ENCODE data around the gene SAMD11. TPM values are rescaled to one million over a fixed set of nuclear protein-coding genes. Genes with fewer than 3 reads are reported as not detected.
A peak's percentile ranks its signal among the peaks of the same experiment; 100 is the strongest.

SAMD11 gene
- total RNA-seq, 1 experiment from 2014 or later = 2.3 TPM

GRCh38 chr1:941015-941587 is 17.4 kb downstream of the SAMD11 start (continued):
- 0 out of 2 replicates have a peak, but pooled peaks have one; percentile 1 for TF ChIP-seq HMGXB4 (CRISPR knock-in tag; IDR thresholded peaks at IDR 0.05)

GRCh38 chr1:941588-942383 is 18.1 kb downstream of the SAMD11 start:
- CTCF ChIA-PET = interaction anchor here (0.8 to 4.9 kb wide), 14 partner anchors 10 to 123 kb away, joined by 3 to 28 read pairs (median 4); partner anchors contain the start of genes PLEKHN1 and SAMD11

More at GRCh38 chr1:941588-942383, 18.1 kb downstream of the SAMD11 start:
- peak; percentile 16 for ATAC-seq
- Mint-ChIP-seq H3K27me3 (ENCODE audit: low read depth) (peaks cover 56% of the 10 kb centered on the region), H3K27ac (no peak overlapping the region), H3K36me3 (no peaks in the 10 kb centered on the region), H3K9me3 (no peaks in the 10 kb centered on the region), H3K4me3 (peak overlapping the region; percentile 70), H3K4me1 (peaks cover 6% of the 10 kb centered on the region)
- peak; percentile 70 for DNase-seq (ENCODE audit: low spot score)
- POLR2A ChIA-PET = interaction anchor here (0.6 to 1.2 kb wide), 3 partner anchors 12 to 17 kb away, joined by 3 read pairs; partner anchors contain the start of gene NOC2L
- no peak for TF ChIP-seq FOXK1 (CRISPR knock-in tag; IDR thresholded peaks at IDR 0.05)
- TF ChIP-seq ZBTB43 (CRISPR knock-in tag; IDR thresholded peaks at IDR 0.05) = no peak
- no peak for TF ChIP-seq ERG (CRISPR knock-in tag; IDR thresholded peaks at IDR 0.05)
- TF ChIP-seq STAT6 (CRISPR knock-in tag; conservative IDR thresholded peaks at IDR 0.05; ENCODE audit: low read depth) = no peak
- no peak for TF ChIP-seq EMX1 (CRISPR knock-in tag; IDR thresholded peaks at IDR 0.05)
- no peak for TF ChIP-seq RORB (CRISPR knock-in tag; IDR thresholded peaks at IDR 0.05)
- TF ChIP-seq, protein P1, sequence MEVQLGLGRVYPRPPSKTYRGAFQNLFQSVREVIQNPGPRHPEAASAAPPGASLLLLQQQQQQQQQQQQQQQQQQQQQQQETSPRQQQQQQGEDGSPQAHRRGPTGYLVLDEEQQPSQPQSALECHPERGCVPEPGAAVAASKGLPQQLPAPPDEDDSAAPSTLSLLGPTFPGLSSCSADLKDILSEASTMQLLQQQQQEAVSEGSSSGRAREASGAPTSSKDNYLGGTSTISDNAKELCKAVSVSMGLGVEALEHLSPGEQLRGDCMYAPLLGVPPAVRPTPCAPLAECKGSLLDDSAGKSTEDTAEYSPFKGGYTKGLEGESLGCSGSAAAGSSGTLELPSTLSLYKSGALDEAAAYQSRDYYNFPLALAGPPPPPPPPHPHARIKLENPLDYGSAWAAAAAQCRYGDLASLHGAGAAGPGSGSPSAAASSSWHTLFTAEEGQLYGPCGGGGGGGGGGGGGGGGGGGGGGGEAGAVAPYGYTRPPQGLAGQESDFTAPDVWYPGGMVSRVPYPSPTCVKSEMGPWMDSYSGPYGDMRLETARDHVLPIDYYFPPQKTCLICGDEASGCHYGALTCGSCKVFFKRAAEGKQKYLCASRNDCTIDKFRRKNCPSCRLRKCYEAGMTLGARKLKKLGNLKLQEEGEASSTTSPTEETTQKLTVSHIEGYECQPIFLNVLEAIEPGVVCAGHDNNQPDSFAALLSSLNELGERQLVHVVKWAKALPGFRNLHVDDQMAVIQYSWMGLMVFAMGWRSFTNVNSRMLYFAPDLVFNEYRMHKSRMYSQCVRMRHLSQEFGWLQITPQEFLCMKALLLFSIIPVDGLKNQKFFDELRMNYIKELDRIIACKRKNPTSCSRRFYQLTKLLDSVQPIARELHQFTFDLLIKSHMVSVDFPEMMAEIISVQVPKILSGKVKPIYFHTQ (CRISPR knock-in tag; IDR thresholded peaks at IDR 0.05) = no peak
- TF ChIP-seq ETV6 (CRISPR knock-in tag; IDR thresholded peaks at IDR 0.05) = no peak
- TF ChIP-seq TCF7 (CRISPR knock-in tag; IDR thresholded peaks at IDR 0.05; ENCODE audit: low read depth) = no peak
- TF ChIP-seq HMGA2 (CRISPR knock-in tag; IDR thresholded peaks at IDR 0.05) = no peak
- no peak for TF ChIP-seq SP1 (CRISPR knock-in tag; conservative IDR thresholded peaks at IDR 0.05)
- no peak for TF ChIP-seq ZNF671 (CRISPR knock-in tag; IDR thresholded peaks at IDR 0.05)
- no peak for TF ChIP-seq NFATC4 (CRISPR knock-in tag; IDR thresholded peaks at IDR 0.05)
